ENCODE measurements around the gene EHD1. TPM values are rescaled to one million over a fixed set of nuclear protein-coding genes. Genes with fewer than 3 reads are reported as not detected.
A peak's percentile ranks its signal among the peaks of the same experiment; 100 is the strongest.

The EHD1 gene
- total and polyA plus RNA-seq, 9 of the 15 experiments (the other 6 are each of a cell fraction or from before 2014, with no cell fraction given) = 0.46 to 65.0 (median 16.4) TPM

- TF ChIP-seq ZBTB2 (IDR thresholded peaks at IDR 0.05) (peak; percentile 56; the same call in 1 of the 2 replicates), CREB1 (IDR thresholded peaks at IDR 0.05) (peak; percentile 45; the same call in 1 of the 2 replicates), CREB1 (CRISPR knock-in tag; IDR thresholded peaks at IDR 0.05) (no peak), ZNF551 (CRISPR knock-in tag; IDR thresholded peaks at IDR 0.05) (no peak), SP1 (CRISPR knock-in tag; IDR thresholded peaks at IDR 0.05) (peak; percentile 73), ZBTB7A (IDR thresholded peaks at IDR 0.05; ENCODE audit: borderline replicate concordance, control insufficient read depth, low read depth, low read length) (peak; percentile 93), E2F8 (IDR thresholded peaks at IDR 0.05; ENCODE audit: low read depth, partially characterized antibody) (peak; percentile 19), ESRRA (IDR thresholded peaks at IDR 0.05; ENCODE audit: borderline replicate concordance, low read depth) (peak; percentile 88), ERF (CRISPR knock-in tag; IDR thresholded peaks at IDR 0.05) (0 out of 2 replicates have a peak, but pooled peaks have one; percentile 73), STAG1 (CRISPR knock-in tag; IDR thresholded peaks at IDR 0.05; ENCODE audit: borderline replicate concordance) (peak; percentile 57; the same call in 1 of the 2 replicates), ARID1B (IDR thresholded peaks at IDR 0.05) (peak; percentile 27; the same call in 1 of the 2 replicates), NBN (IDR thresholded peaks at IDR 0.05; ENCODE audit: low read depth) (0 out of 2 replicates have a peak, but pooled peaks have one; percentile 56), SMARCA5 (IDR thresholded peaks at IDR 0.05) (0 out of 2 replicates have a peak, but pooled peaks have one; percentile 20), TOE1 (IDR thresholded peaks at IDR 0.05; ENCODE audit: borderline replicate concordance) (peak; percentile 64), TOE1 (CRISPR knock-in tag; IDR thresholded peaks at IDR 0.05; ENCODE audit: borderline replicate concordance, low read depth) (no peak)
- TF ChIP-seq, protein P1, sequence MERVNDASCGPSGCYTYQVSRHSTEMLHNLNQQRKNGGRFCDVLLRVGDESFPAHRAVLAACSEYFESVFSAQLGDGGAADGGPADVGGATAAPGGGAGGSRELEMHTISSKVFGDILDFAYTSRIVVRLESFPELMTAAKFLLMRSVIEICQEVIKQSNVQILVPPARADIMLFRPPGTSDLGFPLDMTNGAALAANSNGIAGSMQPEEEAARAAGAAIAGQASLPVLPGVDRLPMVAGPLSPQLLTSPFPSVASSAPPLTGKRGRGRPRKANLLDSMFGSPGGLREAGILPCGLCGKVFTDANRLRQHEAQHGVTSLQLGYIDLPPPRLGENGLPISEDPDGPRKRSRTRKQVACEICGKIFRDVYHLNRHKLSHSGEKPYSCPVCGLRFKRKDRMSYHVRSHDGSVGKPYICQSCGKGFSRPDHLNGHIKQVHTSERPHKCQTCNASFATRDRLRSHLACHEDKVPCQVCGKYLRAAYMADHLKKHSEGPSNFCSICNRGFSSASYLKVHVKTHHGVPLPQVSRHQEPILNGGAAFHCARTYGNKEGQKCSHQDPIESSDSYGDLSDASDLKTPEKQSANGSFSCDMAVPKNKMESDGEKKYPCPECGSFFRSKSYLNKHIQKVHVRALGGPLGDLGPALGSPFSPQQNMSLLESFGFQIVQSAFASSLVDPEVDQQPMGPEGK (CRISPR knock-in tag; IDR thresholded peaks at IDR 0.05; ENCODE audit: borderline replicate concordance) = no peak
- TF ChIP-seq, protein P2, sequence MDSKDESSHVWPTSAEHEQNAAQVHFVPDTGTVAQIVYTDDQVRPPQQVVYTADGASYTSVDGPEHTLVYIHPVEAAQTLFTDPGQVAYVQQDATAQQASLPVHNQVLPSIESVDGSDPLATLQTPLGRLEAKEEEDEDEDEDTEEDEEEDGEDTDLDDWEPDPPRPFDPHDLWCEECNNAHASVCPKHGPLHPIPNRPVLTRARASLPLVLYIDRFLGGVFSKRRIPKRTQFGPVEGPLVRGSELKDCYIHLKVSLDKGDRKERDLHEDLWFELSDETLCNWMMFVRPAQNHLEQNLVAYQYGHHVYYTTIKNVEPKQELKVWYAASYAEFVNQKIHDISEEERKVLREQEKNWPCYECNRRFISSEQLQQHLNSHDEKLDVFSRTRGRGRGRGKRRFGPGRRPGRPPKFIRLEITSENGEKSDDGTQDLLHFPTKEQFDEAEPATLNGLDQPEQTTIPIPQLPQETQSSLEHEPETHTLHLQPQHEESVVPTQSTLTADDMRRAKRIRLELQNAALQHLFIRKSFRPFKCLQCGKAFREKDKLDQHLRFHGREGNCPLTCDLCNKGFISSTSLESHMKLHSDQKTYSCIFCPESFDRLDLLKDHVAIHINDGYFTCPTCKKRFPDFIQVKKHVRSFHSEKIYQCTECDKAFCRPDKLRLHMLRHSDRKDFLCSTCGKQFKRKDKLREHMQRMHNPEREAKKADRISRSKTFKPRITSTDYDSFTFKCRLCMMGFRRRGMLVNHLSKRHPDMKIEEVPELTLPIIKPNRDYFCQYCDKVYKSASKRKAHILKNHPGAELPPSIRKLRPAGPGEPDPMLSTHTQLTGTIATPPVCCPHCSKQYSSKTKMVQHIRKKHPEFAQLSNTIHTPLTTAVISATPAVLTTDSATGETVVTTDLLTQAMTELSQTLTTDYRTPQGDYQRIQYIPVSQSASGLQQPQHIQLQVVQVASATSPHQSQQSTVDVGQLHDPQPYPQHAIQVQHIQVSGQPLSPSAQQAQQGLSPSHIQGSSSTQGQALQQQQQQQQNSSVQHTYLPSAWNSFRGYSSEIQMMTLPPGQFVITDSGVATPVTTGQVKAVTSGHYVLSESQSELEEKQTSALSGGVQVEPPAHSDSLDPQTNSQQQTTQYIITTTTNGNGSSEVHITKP (IDR thresholded peaks at IDR 0.05; ENCODE audit: partially characterized antibody) = peak; percentile 40
These were observed 15.8 kb upstream of the EHD1 start (continued) for GRCh38 chr11:64894070-64894811.

Measured in K562 (cell line).